Liver (tissue), 3 donors: ENCODE measurements around the gene MAP7D1.

Experiments
- CTCF ChIP-seq: fragments of 150-350 bp; IDR thresholded peaks from 2 replicates; pipeline ENCODE4 v1.5.1; 2017; ENCODE audit warnings: improper control_type of control experiment, low read depth, low read length; ENCODE audit not compliant: missing input control
- EGR1 ChIP-seq, 2 donors: IDR thresholded peaks; 2 replicates each; pipeline ENCODE4 v1.6.1; 2016 to 2018; ENCODE audit warnings: antibody characterized with exemption in 2 of 2, low read depth in 2 of 2
- GABPA ChIP-seq, 2 donors: IDR thresholded peaks in 1 of 2; conservative IDR thresholded peaks in 1 of 2; 2 replicates each; pipeline ENCODE4 v1.6.1; 2016; ENCODE audit warnings: antibody characterized with exemption in 2 of 2, mild to moderate bottlenecking in 1 of 2, moderate library complexity in 1 of 2
- HNF4A ChIP-seq, 2 donors: conservative IDR thresholded peaks; 2 replicates each; pipeline ENCODE4 v1.6.1; 2016; ENCODE audit warnings: antibody characterized with exemption in 2 of 2, mild to moderate bottlenecking in 2 of 2
- JUND ChIP-seq, 2 donors: IDR thresholded peaks; 2 replicates each; pipeline ENCODE4 v1.6.1; 2016; ENCODE audit warnings: antibody characterized with exemption in 2 of 2
- RAD21 ChIP-seq, 2 donors: IDR thresholded peaks; 2 replicates each; pipeline ENCODE4 v1.6.1; 2016; ENCODE audit warnings: antibody characterized with exemption in 2 of 2, mild to moderate bottlenecking in 2 of 2
- SP1 ChIP-seq: IDR thresholded peaks from 2 replicates; pipeline ENCODE4 v1.6.1; 2018; ENCODE audit warnings: antibody characterized with exemption, mild to moderate bottlenecking
- TAF1 ChIP-seq: conservative IDR thresholded peaks from 2 replicates; pipeline ENCODE4 v1.6.1; 2016; ENCODE audit warnings: antibody characterized with exemption, mild to moderate bottlenecking
- YY1 ChIP-seq: IDR thresholded peaks from 2 replicates; pipeline ENCODE4 v1.6.1; 2016; ENCODE audit warnings: antibody characterized with exemption, mild to moderate bottlenecking
- TF ChIP-seq, protein P1 (sequence below): IDR thresholded peaks from 2 replicates; pipeline ENCODE4 v1.6.1; 2016; ENCODE audit warnings: antibody characterized with exemption, mild to moderate bottlenecking
- TF ChIP-seq, protein P2 (sequence below): IDR thresholded peaks from 2 replicates; pipeline ENCODE4 v1.6.1; 2016; ENCODE audit warnings: antibody characterized with exemption
- donor health status: healthy.
- donor health status: healthy.

GRCh38 chr1:36115200-36115669, 40.7 kb upstream of the MAP7D1 start:
- TF ChIP-seq CTCF: no peak
- no peak for TF ChIP-seq JUND (IDR thresholded peaks at IDR 0.05)
- TF ChIP-seq TAF1: no peak
- no peak for TF ChIP-seq SP1
- TF ChIP-seq RAD21 (IDR thresholded peaks at IDR 0.05): no peak
- TF ChIP-seq YY1: no peak
- TF ChIP-seq, protein P1, sequence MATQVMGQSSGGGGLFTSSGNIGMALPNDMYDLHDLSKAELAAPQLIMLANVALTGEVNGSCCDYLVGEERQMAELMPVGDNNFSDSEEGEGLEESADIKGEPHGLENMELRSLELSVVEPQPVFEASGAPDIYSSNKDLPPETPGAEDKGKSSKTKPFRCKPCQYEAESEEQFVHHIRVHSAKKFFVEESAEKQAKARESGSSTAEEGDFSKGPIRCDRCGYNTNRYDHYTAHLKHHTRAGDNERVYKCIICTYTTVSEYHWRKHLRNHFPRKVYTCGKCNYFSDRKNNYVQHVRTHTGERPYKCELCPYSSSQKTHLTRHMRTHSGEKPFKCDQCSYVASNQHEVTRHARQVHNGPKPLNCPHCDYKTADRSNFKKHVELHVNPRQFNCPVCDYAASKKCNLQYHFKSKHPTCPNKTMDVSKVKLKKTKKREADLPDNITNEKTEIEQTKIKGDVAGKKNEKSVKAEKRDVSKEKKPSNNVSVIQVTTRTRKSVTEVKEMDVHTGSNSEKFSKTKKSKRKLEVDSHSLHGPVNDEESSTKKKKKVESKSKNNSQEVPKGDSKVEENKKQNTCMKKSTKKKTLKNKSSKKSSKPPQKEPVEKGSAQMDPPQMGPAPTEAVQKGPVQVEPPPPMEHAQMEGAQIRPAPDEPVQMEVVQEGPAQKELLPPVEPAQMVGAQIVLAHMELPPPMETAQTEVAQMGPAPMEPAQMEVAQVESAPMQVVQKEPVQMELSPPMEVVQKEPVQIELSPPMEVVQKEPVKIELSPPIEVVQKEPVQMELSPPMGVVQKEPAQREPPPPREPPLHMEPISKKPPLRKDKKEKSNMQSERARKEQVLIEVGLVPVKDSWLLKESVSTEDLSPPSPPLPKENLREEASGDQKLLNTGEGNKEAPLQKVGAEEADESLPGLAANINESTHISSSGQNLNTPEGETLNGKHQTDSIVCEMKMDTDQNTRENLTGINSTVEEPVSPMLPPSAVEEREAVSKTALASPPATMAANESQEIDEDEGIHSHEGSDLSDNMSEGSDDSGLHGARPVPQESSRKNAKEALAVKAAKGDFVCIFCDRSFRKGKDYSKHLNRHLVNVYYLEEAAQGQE: no peak
- TF ChIP-seq EGR1 (IDR thresholded peaks at IDR 0.05; ENCODE audit: low read depth in 2 of 2): no peak
- no peak for TF ChIP-seq GABPA (IDR thresholded peaks at IDR 0.05 in 1 of 2, conservative IDR thresholded peaks at IDR 0.05 in 1 of 2)
- TF ChIP-seq, protein P2, sequence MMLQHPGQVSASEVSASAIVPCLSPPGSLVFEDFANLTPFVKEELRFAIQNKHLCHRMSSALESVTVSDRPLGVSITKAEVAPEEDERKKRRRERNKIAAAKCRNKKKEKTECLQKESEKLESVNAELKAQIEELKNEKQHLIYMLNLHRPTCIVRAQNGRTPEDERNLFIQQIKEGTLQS: no peak
- TF ChIP-seq HNF4A (conservative IDR thresholded peaks at IDR 0.05): no peak
